Fibroblast of lung (primary cell): ENCODE measurements around the gene RHOT2.

Source experiments
- CTCF ChIP-seq, 2 donors: IDR thresholded peaks in 1 of 2; conservative IDR thresholded peaks in 1 of 2; 1 replicate in 1 of 2; 2 replicates in 1 of 2; pipeline ENCODE4 v1.5.1; 2011 to 2012; ENCODE audit warnings: low read length in 2 of 2, control low read depth in 1 of 2, inconsistent platforms in 1 of 2, low read depth in 1 of 2, mild to moderate bottlenecking in 1 of 2
- EZH2 ChIP-seq: IDR thresholded peaks from 2 replicates; pipeline ENCODE4 v1.5.1; 2012; ENCODE audit warnings: low read length, control low read depth, mild to moderate bottlenecking; ENCODE audit errors: missing control alignments

- TF ChIP-seq CTCF (conservative IDR thresholded peaks at IDR 0.05 in 1 of 2, IDR thresholded peaks at IDR 0.05 in 1 of 2; ENCODE audit: low read depth in 1 of 2, low read length in 2 of 2) (no peak), EZH2 (no peak)
Measured at GRCh38 chr16:646679-647172, 21.2 kb upstream of the RHOT2 start.
